Adipose tissue (tissue), 3 donors: ENCODE results near the gene SLC16A1. TPM values are rescaled to one million over a fixed set of nuclear protein-coding genes. Genes with fewer than 3 reads are reported as not detected.

Experiments used
- H3K27ac ChIP-seq: one replicate; pipeline ENCODE4 v1.5.1; 2013; ENCODE audit warnings: low read depth, low read length
- WGBS, 3 donors: extraction: QIAGEN DNeasy Blood & Tissue Kit; methylation state at CpG; one replicate each; pipeline ENCODE4 v1.1.7; 2013; 5-methylcytosine and 5-hydroxymethylcytosine counted together
- polyA plus RNA-seq, 3 donors: library from polyadenylated mRNA; stranded (reverse); fragments of 200-250 nt; gene quantifications; one replicate each; pipeline ENCODE4 v1.2.3, GENCODE V29; 2013
- donor health status: healthy with polysubstance abuse.
- donor health status: Bipolar disorder and iron deficiency.
- donor health status: healthy.

SLC16A1 gene
- polyA plus RNA-seq, 3 donors = 3.1 to 19.8 (median 6.4) TPM

- no peak overlapping the region for H3K27ac ChIP-seq
Measured at GRCh38 chr1:112935461-112936111, 20.4 kb downstream of the SLC16A1 start.

- H3K27ac ChIP-seq = no peak overlapping the region
- 48 to 67% (median 59%) methylated on average over 3 of the region's 3 CpGs for WGBS, 3 donors
Measured at GRCh38 chr1:112934577-112934976, 21.4 kb downstream of the SLC16A1 start.

DNA sequence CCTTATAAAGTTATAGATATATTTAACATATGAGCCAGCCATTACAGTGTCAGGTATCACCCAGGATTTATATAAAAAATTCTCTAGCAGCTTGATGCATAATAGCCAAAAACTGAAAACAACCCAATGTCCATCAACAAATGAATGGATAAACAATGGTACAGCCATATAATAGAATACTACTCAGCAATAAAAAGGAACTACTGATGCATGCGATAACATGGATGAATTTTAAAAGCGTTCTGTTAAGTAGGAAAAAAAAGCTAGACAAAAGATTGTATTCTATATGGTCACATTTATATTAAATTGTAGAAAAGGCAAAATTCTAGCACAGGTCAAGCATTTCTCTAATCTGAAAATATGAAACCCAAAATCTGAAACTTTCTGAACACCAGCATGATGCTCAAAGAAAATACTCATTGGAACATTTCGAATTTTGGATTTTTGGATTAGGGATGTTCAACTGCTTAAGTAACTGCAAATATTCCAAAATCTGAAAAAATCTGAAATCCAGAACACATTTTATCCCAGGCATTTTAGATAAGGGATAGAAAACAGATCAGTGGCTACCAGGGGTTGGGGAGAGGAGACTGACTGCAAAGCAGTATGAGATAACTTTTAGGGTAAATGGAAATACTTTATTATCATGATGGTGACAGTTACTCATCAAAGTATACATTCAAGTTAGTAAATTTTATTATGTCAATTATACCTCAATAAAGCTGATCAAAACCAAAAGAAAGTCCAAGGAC lies 22.0 kb downstream of the SLC16A1 start:
- WGBS, 3 donors = 90 to 94% (median 91%) methylated on average over 3 of the region's 3 CpGs
- H3K27ac ChIP-seq = no peak overlapping the region

DNA sequence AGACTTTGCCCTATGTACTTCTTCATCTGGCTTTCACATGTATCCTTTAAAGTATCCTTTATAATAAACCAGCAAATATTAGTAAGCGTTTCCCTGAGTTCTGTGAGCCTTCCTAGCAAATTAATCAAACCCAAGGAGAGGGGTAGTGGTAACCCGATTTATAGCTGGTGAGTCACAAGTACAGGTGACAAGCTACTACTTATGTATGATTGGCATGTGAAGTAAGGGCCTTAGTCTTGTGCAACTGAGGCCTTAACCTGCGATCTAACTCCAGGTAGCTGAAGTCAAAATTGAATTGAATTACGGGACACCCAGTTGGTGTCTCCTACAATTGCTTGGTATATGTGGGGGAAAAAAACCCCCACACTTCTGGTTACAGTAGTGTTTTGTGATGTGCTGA lies 26.0 kb downstream of the SLC16A1 start:
- H3K27ac ChIP-seq = no peak overlapping the region
- WGBS, 3 donors = 88 to 92% (median 89%) methylated on average over 4 of the region's 4 CpGs

DNA sequence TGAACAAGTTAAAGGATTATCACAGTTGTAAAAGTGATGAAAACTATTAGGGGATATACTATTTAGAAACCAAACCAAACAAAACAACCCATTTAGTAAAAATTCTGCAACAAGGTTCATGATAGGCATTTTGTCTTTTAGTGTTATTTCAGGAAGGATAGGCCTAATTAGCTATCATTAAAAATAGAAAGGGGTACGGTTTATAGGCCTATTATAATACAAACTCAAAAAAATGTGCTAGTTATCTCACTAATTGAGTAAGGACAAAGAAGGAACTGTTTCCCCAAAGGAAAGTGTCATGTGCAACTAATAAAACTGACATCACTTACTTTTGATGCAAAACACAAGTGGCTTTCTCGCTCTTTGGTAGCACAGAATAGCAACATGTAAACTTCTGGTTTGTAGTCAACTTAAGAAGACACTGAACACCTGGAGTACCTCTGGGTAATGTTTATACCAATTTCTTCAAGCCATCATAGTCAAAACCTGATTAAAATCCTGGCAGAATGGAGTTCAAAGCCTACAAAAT lies 28.5 kb downstream of the SLC16A1 start:
- 80 to 91% (median 84%) methylated on average over 2 of the region's 2 CpGs for WGBS, 3 donors
- H3K27ac ChIP-seq = no peak overlapping the region

DNA sequence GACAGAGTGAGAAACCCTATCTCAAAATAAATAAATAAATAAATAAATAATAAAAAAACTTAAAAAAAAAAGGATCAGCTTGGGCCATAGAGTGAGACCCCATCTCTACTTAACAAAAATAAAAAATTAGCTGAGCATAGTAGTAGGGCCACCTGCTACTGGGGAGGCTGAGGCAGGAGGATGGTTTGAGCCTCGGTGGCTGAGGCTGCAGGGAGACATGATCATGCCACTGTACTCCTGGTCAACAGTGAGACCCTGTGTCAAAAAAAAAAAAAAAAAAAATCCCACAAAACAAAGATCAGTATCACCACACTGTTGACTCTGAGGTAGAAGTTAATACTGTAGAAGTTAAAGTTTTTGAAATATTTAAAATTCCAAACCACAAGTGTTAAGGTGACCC lies 29.1 kb downstream of the SLC16A1 start:
- no peak overlapping the region for H3K27ac ChIP-seq
- 94 to 97% (median 95%) methylated on average over 1 of the region's 1 CpG for WGBS, 3 donors

- 69 to 79% (median 70%) methylated on average over 3 of the region's 3 CpGs for WGBS, 3 donors
Measured at GRCh38 chr1:112925015-112925414, 31.0 kb downstream of the SLC16A1 start.

GRCh38 chr1:112923959-112924349 lies 32.0 kb downstream of the SLC16A1 start:
- WGBS, 3 donors = 95 to 98% (median 96%) methylated on average over 12 of the region's 12 CpGs
- no peak overlapping the region for H3K27ac ChIP-seq

More at GRCh38 chr1:112925015-112925414, 31.0 kb downstream of the SLC16A1 start:
- no peak overlapping the region for H3K27ac ChIP-seq

- no peak overlapping the region for H3K27ac ChIP-seq
- WGBS, 3 donors = 96 to 97% (median 97%) methylated on average over 24 to 25 of the region's 25 CpGs
Measured at GRCh38 chr1:112923234-112923958, 32.6 kb downstream of the SLC16A1 start.

DNA sequence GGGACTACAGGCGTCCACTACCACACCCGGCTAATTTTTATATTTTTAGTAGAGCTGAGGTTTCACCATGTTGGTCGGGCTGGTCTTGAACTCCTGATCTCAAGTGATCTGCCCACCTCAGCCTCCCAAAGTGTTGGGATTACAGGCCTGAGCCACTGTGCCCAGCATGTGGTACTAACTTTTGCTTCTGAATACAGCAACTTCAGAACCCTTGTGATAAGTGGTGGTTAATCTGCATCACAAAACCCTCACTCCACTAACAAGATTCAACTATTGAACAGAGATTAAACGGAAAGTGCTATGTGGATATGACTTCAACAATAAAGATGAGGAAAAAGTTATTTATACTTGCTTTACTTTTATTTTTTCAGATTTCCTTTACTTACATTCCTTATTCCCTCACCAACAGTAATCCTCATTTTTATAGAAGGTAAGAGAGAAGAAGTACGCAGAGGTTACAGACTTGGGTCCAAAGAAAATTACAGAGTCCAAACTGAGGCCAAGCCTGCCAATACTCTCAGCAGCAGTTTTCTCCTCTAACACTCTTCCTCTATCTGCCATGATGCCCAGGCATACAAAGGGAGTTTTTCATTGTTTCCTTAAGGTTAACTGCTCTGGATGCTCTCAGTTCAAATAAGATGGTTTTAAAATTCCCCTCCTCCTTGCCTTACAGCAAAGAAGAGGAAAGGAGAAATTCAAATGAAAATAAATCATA lies 44.3 kb downstream of the SLC16A1 start:
- no peak overlapping the region for H3K27ac ChIP-seq
- 94 to 98% (median 96%) methylated on average over 5 of the region's 5 CpGs for WGBS, 3 donors

GRCh38 chr1:112909847-112910246 lies 46.1 kb downstream of the SLC16A1 start:
- H3K27ac ChIP-seq = no peak overlapping the region
- WGBS, 3 donors = 96 to 98% (median 97%) methylated on average over 2 of the region's 2 CpGs

- WGBS, 3 donors = 68 to 91% (median 72%) methylated on average over 2 of the region's 2 CpGs
- H3K27ac ChIP-seq = no peak overlapping the region
Measured at GRCh38 chr1:112906150-112906698, 49.8 kb downstream of the SLC16A1 start.

DNA sequence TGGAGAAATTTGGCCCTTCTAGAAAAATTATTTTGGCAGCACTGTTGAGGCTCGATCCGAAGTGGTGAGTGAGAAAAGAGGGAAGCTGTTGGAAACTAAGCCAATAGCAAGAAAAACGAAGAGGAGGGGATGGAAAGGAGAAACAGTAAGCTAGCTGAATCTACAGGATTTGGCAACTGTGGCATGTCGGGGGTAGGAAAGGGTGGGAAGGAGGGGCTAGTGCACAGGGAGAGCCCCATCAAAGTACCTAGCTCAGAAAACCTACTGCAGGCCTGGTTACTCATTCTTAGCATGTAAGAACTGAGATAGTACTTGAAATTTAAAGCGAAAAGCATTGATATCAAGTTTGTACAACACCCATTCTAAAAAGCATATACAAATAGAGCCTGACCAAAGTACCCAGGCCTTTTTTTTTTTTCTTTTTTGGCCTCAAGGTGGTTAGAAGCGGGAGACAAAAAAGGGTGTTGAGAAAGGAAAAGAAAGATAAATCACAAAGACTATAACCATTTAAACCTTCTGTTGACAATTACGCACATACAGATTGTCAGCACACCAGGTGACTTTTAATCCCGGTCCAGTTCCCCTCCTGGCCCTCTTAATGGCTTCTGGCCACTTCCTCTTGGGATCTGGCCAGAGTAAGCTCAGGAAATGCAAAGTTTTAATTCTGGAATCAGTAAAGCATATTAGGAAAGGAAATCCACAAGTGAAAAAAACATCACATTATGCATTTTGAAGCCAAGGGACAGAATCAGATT lies 50.4 kb downstream of the SLC16A1 start:
- no peak overlapping the region for H3K27ac ChIP-seq
- 33 to 54% (median 39%) methylated on average over 8 of the region's 8 CpGs for WGBS, 3 donors

- H3K27ac ChIP-seq = no peak overlapping the region
- WGBS, 3 donors = 59 to 63% (median 60%) methylated on average over 4 of the region's 4 CpGs
Measured at GRCh38 chr1:112904831-112905261, 51.1 kb downstream of the SLC16A1 start.

GRCh38 chr1:112904071-112904830 lies 51.7 kb downstream of the SLC16A1 start:
- no peak overlapping the region for H3K27ac ChIP-seq
- WGBS, 3 donors = 48 to 74% (median 51%) methylated on average over 5 of the region's 5 CpGs

- no peak overlapping the region for H3K27ac ChIP-seq
Measured at GRCh38 chr1:112902221-112902620, 53.8 kb downstream of the SLC16A1 start.

DNA sequence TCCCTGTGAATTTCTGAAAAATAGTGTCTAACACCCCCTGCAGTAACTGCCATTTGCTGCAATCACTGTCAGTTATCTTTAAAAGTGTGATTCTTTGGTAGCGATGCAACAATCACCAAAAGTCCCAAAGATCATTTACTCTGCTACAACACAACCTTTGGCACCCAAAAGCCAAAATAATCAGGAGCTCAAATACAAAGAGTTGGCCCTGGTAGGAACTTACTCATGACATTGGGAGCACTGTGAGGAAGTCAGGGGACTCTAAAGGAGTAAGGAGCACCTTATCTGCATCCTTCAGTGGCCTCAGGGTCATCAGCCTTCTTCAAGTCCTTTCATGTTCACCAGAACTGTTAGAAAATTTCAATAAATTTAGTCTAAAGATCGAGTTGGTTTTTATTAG lies 54.6 kb downstream of the SLC16A1 start:
- H3K27ac ChIP-seq = no peak overlapping the region
- WGBS, 3 donors = 82 to 90% (median 83%) methylated on average over 2 of the region's 2 CpGs
